Ramos (cell line): Measurements from ENCODE around the gene STK26.

Experiments
- in situ Hi-C: fragments of 300-500 bp; cut with MboI; formaldehyde crosslinking; loops from one replicate; pipeline ENCODE4 v1.14.3; 2022; ENCODE audit warnings: low sequenced_read_pairs; ENCODE audit not compliant: unreplicated experiment

Gene STK26

DNA sequence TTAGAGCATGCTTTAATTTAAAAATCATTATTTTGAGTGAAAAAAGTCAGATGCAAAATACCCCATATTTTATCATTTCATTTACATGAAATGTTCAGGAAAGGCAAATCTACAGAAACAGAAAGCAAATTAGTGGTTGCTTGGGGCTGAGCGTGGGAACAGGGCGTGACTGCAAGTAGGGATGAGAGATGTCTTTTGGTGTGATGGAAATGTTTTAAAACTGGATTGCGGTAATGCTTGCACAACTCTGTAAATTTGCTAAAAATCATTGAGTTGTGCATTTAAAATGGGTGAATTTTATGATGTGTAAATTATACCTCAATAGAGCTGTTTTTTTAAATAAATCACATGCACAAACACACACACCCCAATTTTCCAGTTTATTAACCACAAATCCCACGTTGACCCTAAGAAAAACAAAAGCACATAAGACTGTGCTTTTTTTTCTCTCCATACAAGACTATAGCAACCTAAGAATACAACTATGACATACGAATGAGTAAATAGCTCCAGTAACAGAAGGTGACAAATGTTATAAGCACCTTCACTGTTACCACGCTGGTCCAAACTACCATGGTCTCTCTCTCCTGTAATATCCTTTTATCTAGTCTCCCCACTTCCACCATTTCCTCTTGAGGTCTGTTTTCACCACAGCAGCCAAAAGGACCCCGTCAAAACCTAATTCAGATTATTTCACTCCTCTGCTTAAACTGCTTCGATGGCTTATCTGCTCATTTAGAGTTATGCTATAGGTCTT lies 67.5 kb downstream of the STK26 start:
- in situ Hi-C loops = loop anchor here (25.0 kb wide), 1 partner anchor 522 kb away; no protein-coding TSS in a partner anchor

DNA sequence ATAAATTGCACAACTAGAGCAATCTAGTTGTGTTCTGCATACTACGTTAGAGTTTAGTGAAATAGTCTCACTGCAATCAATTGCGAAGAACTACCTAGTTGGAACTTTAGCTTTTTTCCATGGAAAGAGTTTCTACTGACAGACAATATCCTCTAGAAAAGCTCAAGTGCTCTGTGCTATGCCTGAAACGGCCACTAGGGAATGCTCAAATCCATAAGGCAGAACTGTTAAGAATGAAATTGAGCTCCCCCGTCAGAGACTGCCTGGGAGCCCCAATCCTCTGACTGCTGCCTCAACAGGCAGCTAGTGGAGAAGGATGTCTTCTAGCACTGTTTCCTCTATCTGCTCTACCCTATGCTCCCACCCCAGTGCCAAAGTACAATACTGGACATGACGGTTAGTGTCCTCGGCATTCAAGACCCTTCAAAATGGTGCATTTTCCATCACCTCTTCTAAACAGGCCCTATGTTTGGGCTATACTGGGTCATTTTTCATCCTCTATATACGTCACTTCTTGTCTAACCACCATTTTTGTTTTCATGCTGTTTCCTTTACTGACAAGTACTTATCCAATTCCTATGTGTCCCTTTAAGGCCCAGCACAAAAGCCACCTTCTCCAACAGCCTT lies 69.5 kb downstream of the STK26 start:
- in situ Hi-C loops = loop anchor here (25.0 kb wide), 1 partner anchor 520 kb away; no protein-coding TSS in a partner anchor

DNA sequence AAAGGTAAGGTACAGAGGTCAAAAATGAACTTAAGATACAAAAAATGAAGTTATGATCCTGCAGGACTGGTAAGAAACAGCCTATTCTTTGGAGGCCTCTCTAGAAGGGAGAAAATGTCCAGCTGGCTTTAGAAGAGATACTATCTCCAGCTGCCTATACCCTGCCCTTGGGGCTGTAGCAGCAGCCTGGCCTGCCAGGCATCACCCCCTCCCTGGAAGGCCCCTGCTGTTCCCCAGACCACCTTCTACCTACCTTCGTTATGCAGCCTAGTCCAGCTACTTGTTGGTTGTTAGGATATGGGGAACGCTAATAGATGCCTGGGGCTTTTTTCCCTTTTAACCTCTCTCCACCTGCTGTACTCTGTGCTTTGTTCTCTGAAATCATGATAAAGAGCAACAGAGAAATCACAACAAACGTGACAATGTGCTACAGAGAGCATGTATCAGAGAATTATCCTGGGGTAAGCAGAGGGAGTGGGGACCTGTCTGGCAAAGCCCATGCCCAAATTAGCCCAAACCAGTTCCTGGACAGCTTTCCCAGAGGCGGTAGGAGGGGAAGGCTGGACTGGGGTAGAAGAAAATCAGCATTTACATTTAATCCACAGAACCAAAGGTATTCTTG lies 70.2 kb downstream of the STK26 start:
- in situ Hi-C loops = loop anchor here (25.0 kb wide), 1 partner anchor 519 kb away; no protein-coding TSS in a partner anchor

DNA sequence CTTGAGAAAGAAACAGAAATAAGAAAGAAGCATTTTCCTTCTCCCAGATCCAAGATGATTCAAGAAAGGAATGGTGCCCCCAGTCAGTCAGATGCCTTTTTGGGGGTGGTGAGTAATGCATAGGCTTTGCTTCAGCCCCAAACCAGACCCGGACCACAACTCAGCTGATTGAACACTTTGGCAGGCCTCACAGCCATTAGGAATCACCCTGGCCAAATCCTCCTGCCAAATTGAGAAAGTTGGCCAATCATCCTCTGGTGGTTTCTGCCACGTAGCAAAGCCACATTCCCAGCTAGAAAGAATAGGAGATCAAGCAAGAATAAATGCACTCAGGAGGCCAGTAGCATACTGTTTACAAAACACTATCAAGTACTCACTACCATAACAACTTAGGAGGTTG lies 71.1 kb downstream of the STK26 start:
- in situ Hi-C loops = loop anchor here (25.0 kb wide), 1 partner anchor 518 kb away; no protein-coding TSS in a partner anchor

DNA sequence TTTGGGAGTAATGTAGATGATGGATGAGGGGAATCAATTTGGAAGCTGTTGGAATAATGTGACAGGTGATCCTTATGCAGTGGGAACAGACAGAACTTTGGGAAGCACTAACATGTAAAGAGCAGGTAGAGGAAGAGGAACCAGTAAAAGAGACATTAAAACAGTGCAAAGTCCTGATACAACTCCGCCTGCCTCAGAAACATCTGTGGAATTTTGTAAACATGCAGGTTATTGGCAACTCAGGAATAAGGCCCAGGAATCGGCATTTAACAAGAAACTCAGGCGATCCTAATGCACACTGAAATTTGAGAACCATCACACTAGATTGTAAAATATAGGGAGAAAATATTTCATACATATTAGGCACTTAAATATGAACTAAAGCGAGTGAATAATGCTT lies 75.6 kb downstream of the STK26 start:
- in situ Hi-C loops = loop anchor here (25.0 kb wide), 1 partner anchor 514 kb away; no protein-coding TSS in a partner anchor

DNA sequence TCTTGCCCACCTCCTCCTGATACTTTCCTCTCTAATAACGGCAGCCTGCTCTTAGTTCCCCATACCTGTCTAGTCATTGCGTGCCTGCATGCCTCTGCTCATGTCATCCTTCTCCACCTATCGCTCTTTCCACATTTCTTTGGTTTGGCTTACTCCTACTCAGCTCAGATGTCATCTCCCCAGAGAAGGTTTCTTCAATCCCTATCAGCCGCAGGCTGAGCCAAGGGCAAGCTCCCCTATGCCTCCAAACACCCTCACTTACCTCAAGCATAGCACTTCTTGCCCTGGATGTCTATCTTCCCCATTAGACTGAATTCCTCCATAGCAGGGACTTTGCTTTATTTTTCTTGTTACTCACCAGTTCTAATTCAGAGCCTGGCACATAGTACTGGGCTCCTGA lies 78.1 kb downstream of the STK26 start:
- in situ Hi-C loops = no loop called here

DNA sequence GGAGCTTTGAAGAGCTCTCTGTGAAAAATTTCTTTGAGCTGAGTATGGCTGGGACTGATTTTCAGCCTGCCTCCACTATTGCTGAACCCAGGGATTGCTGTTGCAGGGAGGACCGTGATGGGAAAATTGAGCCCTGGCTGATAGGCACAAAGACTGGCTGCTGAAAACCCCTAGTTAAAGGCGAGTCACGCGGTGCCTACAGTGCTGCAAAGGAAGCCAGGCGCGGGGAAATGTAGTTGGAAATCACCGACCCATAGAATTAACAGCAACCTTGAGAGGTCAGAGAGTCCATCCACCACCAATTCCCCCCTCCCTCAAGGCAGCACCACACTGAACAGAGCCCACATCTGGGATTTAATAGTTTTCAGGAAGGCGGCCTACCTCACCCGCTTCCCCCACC lies 78.7 kb downstream of the STK26 start:
- in situ Hi-C loops = no loop called here

DNA sequence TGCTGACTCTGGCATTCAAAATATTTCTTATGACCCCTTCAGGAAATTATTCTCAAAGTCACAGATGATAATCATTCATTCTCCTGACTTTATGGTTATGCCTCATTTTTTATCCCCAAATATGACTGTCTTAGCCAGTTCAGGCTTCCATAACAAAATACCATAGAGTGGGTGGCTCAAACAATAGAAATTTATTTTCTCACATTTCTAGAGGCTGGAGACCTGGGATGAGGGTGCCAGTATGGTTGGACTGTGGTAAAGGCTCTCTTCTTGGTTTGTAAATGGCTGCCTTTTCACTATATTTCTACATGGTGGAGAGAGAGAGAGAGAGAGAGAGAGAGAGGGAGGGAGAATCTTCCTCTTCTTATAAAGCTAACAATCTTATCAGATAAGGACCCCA lies 84.2 kb downstream of the STK26 start:
- in situ Hi-C loops = no loop called here

DNA sequence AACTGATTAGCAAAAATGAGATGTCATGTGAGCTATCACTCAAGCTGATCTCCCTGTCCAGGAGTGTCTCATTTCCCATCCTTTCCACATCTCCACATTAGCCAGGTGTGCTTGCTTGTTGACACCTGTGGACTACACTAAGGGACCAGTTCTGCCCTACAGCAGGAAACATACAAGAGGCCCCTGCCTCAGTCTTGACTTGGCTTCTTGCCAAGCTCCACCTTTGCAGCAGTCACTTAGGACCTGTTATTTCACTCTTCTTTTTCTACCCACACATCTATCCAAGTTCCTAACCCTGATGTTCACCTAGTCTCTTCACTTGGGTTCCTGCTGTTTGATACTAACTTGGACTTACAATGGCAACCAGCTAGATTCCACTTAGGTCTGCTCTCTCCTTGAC lies 91.5 kb downstream of the STK26 start:
- in situ Hi-C loops = no loop called here

DNA sequence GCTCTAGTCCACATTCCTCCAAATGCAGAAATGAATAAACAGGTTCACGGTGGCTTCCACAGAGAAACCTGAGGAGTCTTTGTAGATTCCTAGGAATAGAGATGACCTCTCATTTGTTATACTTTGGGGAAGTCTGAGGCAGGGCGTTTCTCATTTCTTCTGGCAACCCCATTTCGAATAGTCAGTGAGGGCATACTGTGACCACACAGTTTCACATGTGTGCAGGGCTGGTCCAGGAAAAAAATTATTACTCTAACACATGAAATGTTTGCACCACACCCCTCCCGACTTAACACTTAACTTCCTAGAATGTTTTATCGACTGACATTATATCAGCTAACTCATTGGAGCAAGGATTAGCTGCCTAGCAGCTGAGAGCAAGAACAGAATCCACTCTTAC lies 92.7 kb downstream of the STK26 start:
- in situ Hi-C loops = no loop called here

DNA sequence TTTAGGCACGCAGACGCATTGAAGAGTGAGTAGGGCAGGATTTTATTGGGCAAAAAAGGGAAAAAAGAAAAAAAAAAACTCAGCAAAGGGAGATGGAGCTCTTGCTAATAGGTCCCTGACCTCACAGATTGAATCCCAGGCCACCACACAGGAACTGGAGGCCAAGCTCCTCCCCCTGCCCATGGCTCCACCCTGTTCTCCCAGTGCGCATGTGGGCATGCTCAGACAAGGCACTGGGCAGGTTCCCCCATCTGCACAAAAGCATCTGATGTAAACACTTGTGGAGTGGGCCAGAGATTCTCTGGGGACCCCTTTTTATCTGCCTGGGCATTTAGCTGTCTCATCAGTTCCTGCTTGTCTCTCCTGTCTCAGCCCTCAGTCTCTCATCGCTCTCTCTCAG lies 95.3 kb downstream of the STK26 start:
- in situ Hi-C loops = no loop called here

DNA sequence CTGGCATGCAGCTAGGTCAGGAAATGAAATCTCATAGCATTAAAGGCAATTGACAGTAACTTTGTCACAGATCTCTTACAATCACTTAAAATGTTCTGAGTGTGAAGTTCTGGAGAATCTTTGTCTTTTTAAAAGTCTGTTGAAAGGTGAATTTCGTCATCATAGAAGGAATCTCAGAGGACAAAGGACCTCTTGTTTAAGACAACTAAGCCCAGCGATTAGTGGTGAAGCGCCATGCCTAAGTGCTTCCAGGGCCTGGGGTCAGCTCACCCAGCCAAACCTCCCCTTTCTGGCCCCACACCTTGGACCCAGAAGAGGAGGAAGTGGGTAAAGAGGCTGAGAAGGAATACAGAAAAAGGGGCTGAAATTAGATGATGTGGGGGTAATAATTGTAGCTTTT lies 96.2 kb downstream of the STK26 start:
- in situ Hi-C loops = no loop called here

DNA sequence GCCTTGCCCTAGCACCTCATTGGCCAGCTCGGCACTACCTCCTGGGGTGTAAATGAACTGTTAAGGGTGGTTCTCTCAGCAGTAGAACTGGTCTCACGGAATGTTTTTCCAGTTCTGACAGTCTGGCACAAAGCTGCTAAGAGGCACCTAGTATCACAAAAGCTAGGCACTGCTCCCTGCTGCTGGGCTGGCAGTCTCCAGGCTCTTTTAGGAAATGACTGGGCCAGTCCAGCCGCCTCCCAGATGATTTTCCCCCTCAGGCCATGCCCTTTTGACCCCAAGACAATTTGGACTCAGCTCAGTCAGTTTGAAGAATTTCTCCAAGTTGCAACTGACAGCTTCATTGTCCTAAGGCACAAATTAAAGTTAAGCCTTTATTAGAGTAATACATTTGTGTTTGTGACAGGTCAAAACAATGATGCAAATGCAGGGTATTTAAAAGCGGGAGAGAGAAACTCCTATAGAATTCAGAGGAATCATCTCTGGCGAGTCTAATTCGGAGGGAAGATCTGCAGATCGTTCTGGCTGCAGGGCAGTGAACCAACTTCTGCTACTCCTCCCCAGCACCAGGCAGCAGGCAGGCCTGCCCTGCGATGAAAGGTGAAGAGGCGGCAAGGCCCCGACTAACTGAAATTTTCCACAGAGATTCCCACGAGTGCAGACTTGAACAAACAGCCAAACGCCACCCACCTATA lies 96.9 kb downstream of the STK26 start:
- in situ Hi-C loops = no loop called here

DNA sequence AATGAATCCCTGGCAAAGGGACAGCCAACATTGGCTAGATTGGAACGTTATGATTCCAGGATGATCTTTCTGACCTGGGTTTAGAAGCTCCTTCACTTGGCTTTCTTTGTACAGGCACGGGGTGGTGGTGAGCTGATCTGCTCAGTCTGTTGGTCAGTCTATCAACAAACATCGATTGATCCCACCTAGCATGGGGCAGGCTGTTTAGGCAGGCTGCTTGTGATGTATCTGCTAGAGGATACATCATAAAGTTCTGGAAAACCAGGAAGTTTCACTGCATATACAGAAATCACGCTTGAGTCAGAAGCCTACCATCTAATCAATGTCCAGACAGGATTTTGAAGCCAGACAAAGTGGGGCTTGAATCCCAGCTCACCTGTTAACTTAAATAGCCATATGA lies 97.8 kb downstream of the STK26 start:
- in situ Hi-C loops = no loop called here
